KMS-11 (cell line): ENCODE measurements around the gene AGAP1.

Experiments used
- H2AFZ ChIP-seq: fragments of 200-600 bp; sonication (generic); 2 replicates; pipeline ENCODE4 v1.6.1; 2016; ENCODE audit warnings: antibody characterized with exemption, mixed run types, low read depth
- H3K27ac ChIP-seq: fragments of 200-600 bp; sonication (generic); 2 replicates; pipeline ENCODE4 v1.6.1; 2016; ENCODE audit warnings: mild to moderate bottlenecking, mixed run types
- H3K27me3 ChIP-seq: fragments of 200-600 bp; sonication (generic); 2 replicates; pipeline ENCODE4 v1.6.1; 2017; ENCODE audit warnings: mild to moderate bottlenecking, low read depth, mixed run types, moderate library complexity; ENCODE audit not compliant: insufficient read depth
- H3K36me3 ChIP-seq: fragments of 200-600 bp; sonication (generic); 2 replicates; pipeline ENCODE4 v1.6.1; 2017; ENCODE audit warnings: mild to moderate bottlenecking, mixed run types; ENCODE audit not compliant: insufficient read depth
- H3K4me1 ChIP-seq: fragments of 200-600 bp; sonication (generic); 2 replicates; pipeline ENCODE4 v1.6.1; 2016; ENCODE audit warnings: mild to moderate bottlenecking, low read depth, mixed run types; ENCODE audit not compliant: poor library complexity, severe bottlenecking
- H3K4me2 ChIP-seq: fragments of 200-600 bp; sonication (generic); 2 replicates; pipeline ENCODE4 v1.7.0; 2016; ENCODE audit warnings: mild to moderate bottlenecking, mixed run types
- H3K4me3 ChIP-seq: fragments of 200-600 bp; sonication (generic); IDR thresholded peaks from 2 replicates; pipeline ENCODE4 v1.6.1; 2017; ENCODE audit warnings: low read depth, low read length, mixed read lengths; ENCODE audit not compliant: insufficient read depth
- H3K79me2 ChIP-seq: fragments of 200-600 bp; sonication (generic); 2 replicates; pipeline ENCODE4 v1.6.1; 2016; ENCODE audit warnings: low read depth, mixed run types; ENCODE audit not compliant: insufficient read depth
- H3K9ac ChIP-seq: fragments of 200-600 bp; sonication (generic); 2 replicates; pipeline ENCODE4 v1.6.1; 2016; ENCODE audit warnings: mild to moderate bottlenecking, mixed run types
- H4K20me1 ChIP-seq: fragments of 200-600 bp; sonication (generic); 2 replicates; pipeline ENCODE4 v1.6.1; 2016; ENCODE audit warnings: mild to moderate bottlenecking, mixed run types; ENCODE audit not compliant: insufficient read depth
- CTCF ChIP-seq: fragments of 200-600 bp; sonication (generic); conservative IDR thresholded peaks from 2 replicates; pipeline ENCODE4 v1.6.1; 2017; ENCODE audit warnings: low read depth, mild to moderate bottlenecking, antibody characterized with exemption, low read length, moderate library complexity, mixed read lengths

Gene AGAP1

GRCh38 chr2:236159778-236160170, 665.9 kb downstream of the AGAP1 start:
- TF ChIP-seq CTCF: no peak
- Histone ChIP-seq H3K9ac (no peak overlapping the region), H3K4me1 (no peaks in the 10 kb centered on the region), H3K79me2 (no peaks in the 10 kb centered on the region), H3K4me3 (no peak overlapping the region), H2AFZ (no peak overlapping the region), H4K20me1 (no peaks in the 10 kb centered on the region), H3K36me3 (no peaks in the 10 kb centered on the region), H3K4me2 (no peak overlapping the region), H3K27ac (no peak overlapping the region), H3K27me3 (no peaks in the 10 kb centered on the region)

- H3K9ac ChIP-seq: no peak overlapping the region
- H2AFZ ChIP-seq: no peak overlapping the region
- no peaks in the 10 kb centered on the region for H3K4me1 ChIP-seq
- no peaks in the 10 kb centered on the region for H3K27me3 ChIP-seq
- no peak for TF ChIP-seq CTCF
- H3K4me2 ChIP-seq: no peak overlapping the region
- H3K4me3 ChIP-seq: no peak overlapping the region
- no peaks in the 10 kb centered on the region for H4K20me1 ChIP-seq
- H3K36me3 ChIP-seq: no peaks in the 10 kb centered on the region
- no peak overlapping the region for H3K27ac ChIP-seq
- no peaks in the 10 kb centered on the region for H3K79me2 ChIP-seq
Measured at GRCh38 chr2:236160366-236161081, 666.7 kb downstream of the AGAP1 start.

GRCh38 chr2:236161082-236161462, 667.2 kb downstream of the AGAP1 start:
- no peak overlapping the region for H3K4me2 ChIP-seq

GRCh38 chr2:236161531-236161930, 667.7 kb downstream of the AGAP1 start:
- Histone ChIP-seq H3K4me3 (no peak overlapping the region), H3K79me2 (no peaks in the 10 kb centered on the region), H3K36me3 (no peaks in the 10 kb centered on the region), H3K4me2 (no peak overlapping the region), H2AFZ (no peak overlapping the region), H3K9ac (no peak overlapping the region), H3K27ac (no peak overlapping the region), H3K27me3 (no peaks in the 10 kb centered on the region), H4K20me1 (no peaks in the 10 kb centered on the region), H3K4me1 (no peaks in the 10 kb centered on the region)
- TF ChIP-seq CTCF: no peak

More at GRCh38 chr2:236161082-236161462, 667.2 kb downstream of the AGAP1 start:
- H3K36me3 ChIP-seq: no peaks in the 10 kb centered on the region
- H3K4me1 ChIP-seq: no peaks in the 10 kb centered on the region
- no peak overlapping the region for H3K4me3 ChIP-seq
- no peaks in the 10 kb centered on the region for H3K79me2 ChIP-seq
- no peak overlapping the region for H3K27ac ChIP-seq
- no peak overlapping the region for H2AFZ ChIP-seq
- no peak overlapping the region for H3K9ac ChIP-seq
- no peak for TF ChIP-seq CTCF
- no peaks in the 10 kb centered on the region for H3K27me3 ChIP-seq
- H4K20me1 ChIP-seq: no peaks in the 10 kb centered on the region
